Loucy (cell line): Measurements from ENCODE around the gene ANKRD33.

ENCODE experiments used
- H2AFZ ChIP-seq: fragments of 200-600 bp; sonication (generic); 2 replicates; pipeline ENCODE4 v1.6.0; 2016; ENCODE audit warnings: antibody characterized with exemption, mild to moderate bottlenecking, low read length, moderate library complexity
- H3F3A ChIP-seq: fragments of 200-600 bp; 2 replicates; pipeline ENCODE4 v1.6.0; 2016; ENCODE audit warnings: antibody characterized with exemption, low read depth, mild to moderate bottlenecking
- H3K27me3 ChIP-seq: fragments of 200-600 bp; sonication (generic); 2 replicates; pipeline ENCODE4 v1.6.1; 2014; ENCODE audit warnings: low read length, mild to moderate bottlenecking; ENCODE audit not compliant: insufficient read depth, poor library complexity, severe bottlenecking
- H3K36me3 ChIP-seq: fragments of 200-600 bp; sonication (generic); 2 replicates; pipeline ENCODE4 v1.6.1; 2016; ENCODE audit warnings: low read length; ENCODE audit not compliant: insufficient read depth
- H3K4me1 ChIP-seq: fragments of 200-600 bp; sonication (generic); 2 replicates; pipeline ENCODE4 v1.5.1; 2014; ENCODE audit warnings: low read length, mild to moderate bottlenecking; ENCODE audit not compliant: insufficient read depth, poor library complexity, severe bottlenecking
- H3K4me2 ChIP-seq: fragments of 200-600 bp; sonication (generic); 2 replicates; pipeline ENCODE4 v1.6.0; 2014; ENCODE audit warnings: antibody characterized with exemption, low read length, low read depth, mild to moderate bottlenecking; ENCODE audit not compliant: poor library complexity, severe bottlenecking
- H3K4me3 ChIP-seq: fragments of 200-600 bp; sonication (generic); 2 replicates; pipeline ENCODE4 v1.5.1; 2014; ENCODE audit warnings: low read length, mild to moderate bottlenecking, mixed read lengths; ENCODE audit not compliant: poor library complexity, severe bottlenecking
- H3K79me2 ChIP-seq: fragments of 200-600 bp; sonication (generic); 2 replicates; pipeline ENCODE4 v1.6.1; 2014; ENCODE audit warnings: low read length; ENCODE audit not compliant: insufficient read depth
- H3K9ac ChIP-seq: fragments of 200-600 bp; sonication (generic); 2 replicates; pipeline ENCODE4 v1.6.0; 2014; ENCODE audit warnings: mild to moderate bottlenecking, low read depth, low read length, moderate library complexity; ENCODE audit not compliant: poor library complexity, severe bottlenecking
- H3K9me2 ChIP-seq: fragments of 200-600 bp; sonication (generic); replicated peaks from 2 replicates; pipeline ENCODE4 v1.6.1; 2016; ENCODE audit warnings: low read depth, low read length, mixed read lengths
- H3K9me3 ChIP-seq: fragments of 200-600 bp; sonication (generic); 2 replicates; pipeline ENCODE4 v1.6.1; 2014; ENCODE audit warnings: mild to moderate bottlenecking, antibody characterized with exemption, low read length, low read depth; ENCODE audit not compliant: insufficient read depth
- H4K20me1 ChIP-seq: fragments of 200-600 bp; sonication (generic); 2 replicates; pipeline ENCODE4 v1.6.0; 2014; ENCODE audit warnings: antibody characterized with exemption, low read length, mild to moderate bottlenecking; ENCODE audit not compliant: insufficient read depth, poor library complexity, severe bottlenecking
- EZH2phosphoT487 ChIP-seq: fragments of 200-600 bp; IDR thresholded peaks from 2 replicates; pipeline ENCODE4 v1.6.1; 2018; ENCODE audit warnings: antibody characterized with exemption, mild to moderate bottlenecking, moderate library complexity, borderline replicate concordance
- TF ChIP-seq, protein P1 (sequence below): fragments of 200-600 bp; sonication (generic); conservative IDR thresholded peaks from 2 replicates; pipeline ENCODE4 v1.5.1; 2014; ENCODE audit warnings: mild to moderate bottlenecking, antibody characterized with exemption, low read length

ANKRD33 gene

DNA sequence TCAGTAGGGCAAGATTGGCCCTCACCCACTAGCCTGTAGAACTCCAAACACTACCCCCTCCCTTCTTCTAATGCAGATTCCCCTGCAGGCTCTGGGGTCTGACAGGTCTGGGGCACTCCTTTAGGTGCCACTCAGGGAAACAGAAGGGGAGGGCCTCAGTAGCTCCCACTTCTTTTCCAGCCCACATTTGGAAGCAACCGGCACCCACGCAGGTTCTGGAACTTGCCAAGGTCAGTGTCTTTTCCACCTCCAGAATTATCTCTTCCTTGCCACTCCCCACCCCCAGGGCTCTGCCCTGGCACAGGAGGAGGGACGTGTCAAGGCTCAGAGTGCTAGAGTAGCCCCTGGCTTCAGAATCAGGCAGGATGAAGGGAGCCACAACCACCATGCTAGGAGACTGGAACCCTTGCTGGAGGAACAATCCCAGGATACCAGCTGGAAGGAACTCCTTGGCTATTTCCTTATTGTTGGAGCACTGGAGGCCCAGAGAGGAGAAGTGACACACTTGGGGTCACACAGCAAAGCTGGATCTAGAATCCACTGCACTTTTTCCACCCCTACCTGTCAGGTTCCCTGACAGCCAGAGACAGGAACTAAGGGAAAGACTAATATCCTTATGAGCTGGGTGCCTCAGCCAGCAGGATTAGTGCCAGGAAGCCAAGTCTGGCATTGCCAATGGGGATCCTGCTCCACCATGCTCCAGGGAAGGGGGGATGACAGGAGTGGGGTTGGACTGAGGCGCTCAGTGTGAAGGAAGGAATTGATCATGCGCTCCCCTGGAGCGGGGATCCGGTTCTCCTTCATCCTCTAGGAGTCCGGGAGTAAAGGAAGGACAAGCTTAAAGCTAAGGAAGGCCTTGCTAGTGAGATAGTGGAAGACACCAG is 37.6 kb upstream of the ANKRD33 start:
- Histone ChIP-seq H2AFZ (no peak overlapping the region), H3K4me3 (no peak overlapping the region), H3K36me3 (no peaks in the 10 kb centered on the region), H3F3A (no peaks in the 10 kb centered on the region), H3K79me2 (no peaks in the 10 kb centered on the region), H4K20me1 (no peaks in the 10 kb centered on the region), H3K27me3 (no peaks in the 10 kb centered on the region), H3K9me3 (no peaks in the 10 kb centered on the region), H3K4me2 (no peak overlapping the region), H3K4me1 (peaks cover 8% of the 10 kb centered on the region), H3K9ac (no peak overlapping the region), H3K9me2 (no peaks in the 10 kb centered on the region)
- TF ChIP-seq, protein P1, sequence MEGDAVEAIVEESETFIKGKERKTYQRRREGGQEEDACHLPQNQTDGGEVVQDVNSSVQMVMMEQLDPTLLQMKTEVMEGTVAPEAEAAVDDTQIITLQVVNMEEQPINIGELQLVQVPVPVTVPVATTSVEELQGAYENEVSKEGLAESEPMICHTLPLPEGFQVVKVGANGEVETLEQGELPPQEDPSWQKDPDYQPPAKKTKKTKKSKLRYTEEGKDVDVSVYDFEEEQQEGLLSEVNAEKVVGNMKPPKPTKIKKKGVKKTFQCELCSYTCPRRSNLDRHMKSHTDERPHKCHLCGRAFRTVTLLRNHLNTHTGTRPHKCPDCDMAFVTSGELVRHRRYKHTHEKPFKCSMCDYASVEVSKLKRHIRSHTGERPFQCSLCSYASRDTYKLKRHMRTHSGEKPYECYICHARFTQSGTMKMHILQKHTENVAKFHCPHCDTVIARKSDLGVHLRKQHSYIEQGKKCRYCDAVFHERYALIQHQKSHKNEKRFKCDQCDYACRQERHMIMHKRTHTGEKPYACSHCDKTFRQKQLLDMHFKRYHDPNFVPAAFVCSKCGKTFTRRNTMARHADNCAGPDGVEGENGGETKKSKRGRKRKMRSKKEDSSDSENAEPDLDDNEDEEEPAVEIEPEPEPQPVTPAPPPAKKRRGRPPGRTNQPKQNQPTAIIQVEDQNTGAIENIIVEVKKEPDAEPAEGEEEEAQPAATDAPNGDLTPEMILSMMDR, result no peak
- no peak for TF ChIP-seq EZH2phosphoT487

DNA sequence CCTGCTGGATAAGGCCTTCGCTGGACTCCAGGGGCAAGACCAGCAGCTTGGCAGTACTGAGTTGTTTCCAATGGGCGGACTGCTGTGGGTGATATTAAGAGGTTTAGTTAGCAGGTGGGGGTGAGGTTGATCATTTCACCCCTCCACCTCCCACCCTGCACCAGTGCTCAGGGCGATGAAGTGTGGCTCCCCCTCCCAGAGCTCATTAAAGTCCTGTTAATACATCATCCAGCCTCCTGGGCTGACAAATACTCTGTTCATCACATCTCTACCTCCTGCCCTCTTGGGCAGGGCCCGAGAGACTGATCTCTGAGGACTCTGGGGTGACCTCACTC is 37.0 kb upstream of the ANKRD33 start:
- Histone ChIP-seq H3K36me3 (no peaks in the 10 kb centered on the region), H3K9ac (no peak overlapping the region), H3K4me2 (no peak overlapping the region), H3K9me2 (no peaks in the 10 kb centered on the region), H3K9me3 (no peaks in the 10 kb centered on the region), H3F3A (no peaks in the 10 kb centered on the region), H3K4me1 (peaks cover 8% of the 10 kb centered on the region), H3K4me3 (no peak overlapping the region), H3K79me2 (no peaks in the 10 kb centered on the region), H3K27me3 (no peaks in the 10 kb centered on the region), H2AFZ (peak overlapping the region; percentile 59; the same call in 1 of the 2 replicates), H4K20me1 (no peaks in the 10 kb centered on the region)
- TF ChIP-seq, protein P1, result no peak
- no peak for TF ChIP-seq EZH2phosphoT487

DNA sequence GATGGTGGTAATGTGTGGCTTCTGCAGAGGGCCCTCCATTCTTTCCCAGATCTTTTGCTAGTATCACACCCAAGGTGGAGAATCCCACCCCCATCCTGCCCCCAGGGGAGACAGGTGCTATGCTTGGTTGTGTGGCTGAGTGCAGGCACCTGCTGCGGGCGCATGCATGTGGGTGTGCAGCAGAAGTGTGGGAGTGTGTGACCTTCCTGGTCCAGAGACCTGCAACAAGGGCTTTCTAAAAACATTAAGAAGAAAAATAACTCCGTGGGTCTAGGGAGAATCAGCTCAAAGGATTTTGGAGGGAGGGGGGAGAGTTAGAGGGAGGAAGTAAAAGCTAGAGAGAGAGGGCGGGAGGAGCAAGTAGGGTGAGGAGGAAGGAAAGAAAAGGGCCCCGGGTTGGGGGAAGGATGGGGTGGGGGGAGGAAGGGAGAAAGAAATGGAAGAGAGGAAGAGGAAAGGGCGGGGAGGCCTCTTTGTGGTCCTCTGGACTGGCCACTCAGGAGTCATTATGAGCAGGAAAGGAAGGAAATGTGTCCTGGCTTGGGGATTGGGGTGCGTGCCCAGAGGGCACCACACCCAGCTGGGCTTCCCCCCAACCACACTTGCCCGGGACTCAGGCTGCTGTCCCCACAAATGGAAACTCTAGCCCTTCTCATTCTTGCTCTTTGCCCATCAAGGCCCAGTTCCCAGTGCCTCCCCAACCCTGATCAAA is 36.3 kb upstream of the ANKRD33 start:
- Histone ChIP-seq H3K79me2 (no peaks in the 10 kb centered on the region), H3K36me3 (no peaks in the 10 kb centered on the region), H3K4me1 (peaks cover 8% of the 10 kb centered on the region), H3K4me2 (peak overlapping the region; percentile 23), H3K9me2 (no peaks in the 10 kb centered on the region), H3K9ac (no peak overlapping the region), H3K27me3 (no peaks in the 10 kb centered on the region), H4K20me1 (no peaks in the 10 kb centered on the region), H2AFZ (peak overlapping the region; percentile 59), H3F3A (no peaks in the 10 kb centered on the region), H3K4me3 (no peak overlapping the region), H3K9me3 (no peaks in the 10 kb centered on the region)
- TF ChIP-seq EZH2phosphoT487, result no peak
- TF ChIP-seq, protein P1, result no peak
